HEK293 (cell line): ENCODE results near the gene LPIN1.
"Not testable (repeated sequence)": the region's sequence is repeated elsewhere in the genome, so short reads cannot be mapped to it uniquely, and the experiment has no call there.

Experiments used
- CTCF ChIA-PET: fragments of 350-600 bp; formaldehyde crosslinking; extraction: SDS; loops from one replicate; lab custom pipeline; 2021; ENCODE audit warnings: antibody characterized with exemption; lab: Yijun Ruan, JAX
- POLR2A ChIA-PET: fragments of 300-600 bp; formaldehyde crosslinking; extraction: SDS; loops from one replicate; lab custom pipeline; 2020; ENCODE audit warnings: antibody characterized with exemption, inconsistent platforms; lab: Yijun Ruan, JAX
- H3K27ac ChIP-seq: fragments of 200-500 bp; sonication (Bioruptor generic); 2 replicates; pipeline ENCODE4 v1.5.1; 2014; ENCODE audit warnings: low read depth, low read length, control low read depth, inconsistent platforms; ENCODE audit errors: extremely low read depth
- H3K36me3 ChIP-seq, 2 experiments: fragments of 200-500 bp in 1 of 2; sonication (Bioruptor generic) in 1 of 2; 1 replicate in 1 of 2; 2 replicates in 1 of 2; pipeline ENCODE4 v1.5.1; 2014 to 2017; ENCODE audit warnings: inconsistent platforms in 2 of 2, low read length in 2 of 2; ENCODE audit not compliant: control insufficient read depth in 2 of 2, insufficient read depth in 1 of 2
- H3K4me1 ChIP-seq: fragments of 200-500 bp; sonication (Bioruptor generic); 2 replicates; pipeline ENCODE4 v1.5.1; 2014; ENCODE audit warnings: mild to moderate bottlenecking, low read length, inconsistent platforms; ENCODE audit not compliant: control insufficient read depth, insufficient read depth
- H3K4me3 ChIP-seq: 2 replicates; pipeline ENCODE4 v1.5.1; 2011; ENCODE audit warnings: low read depth, mild to moderate bottlenecking, control low read depth, low read length, moderate library complexity
- H3K9me3 ChIP-seq: fragments of 200-500 bp; sonication (Bioruptor generic); 2 replicates; pipeline ENCODE4 v1.5.1; 2014; ENCODE audit warnings: low read depth, low read length, inconsistent platforms; ENCODE audit not compliant: control insufficient read depth, insufficient read depth
- CTCF ChIP-seq: fragments of 450-650 bp; formaldehyde crosslinking; IDR thresholded peaks from 2 replicates; pipeline ENCODE4 v1.5.1; 2016; ENCODE audit warnings: missing biosample characterization, missing genetic modification characterization
- HOXA7 ChIP-seq: sonication (generic); formaldehyde crosslinking; IDR thresholded peaks from 2 replicates; pipeline ENCODE4 v1.8.1; 2022; ENCODE audit warnings: missing genetic modification reagents, borderline replicate concordance
- OVOL3 ChIP-seq: fragments of 450-650 bp; formaldehyde crosslinking; IDR thresholded peaks from 2 replicates; pipeline ENCODE4 v1.5.1; 2016; ENCODE audit warnings: missing biosample characterization, missing genetic modification characterization
- SCRT1 ChIP-seq: fragments of 450-650 bp; formaldehyde crosslinking; IDR thresholded peaks from 2 replicates; pipeline ENCODE4 v1.5.1; 2016; ENCODE audit warnings: missing biosample characterization, missing genetic modification characterization, borderline replicate concordance
- SCRT2 ChIP-seq: fragments of 450-650 bp; formaldehyde crosslinking; IDR thresholded peaks from 2 replicates; pipeline ENCODE4 v1.5.1; 2016; ENCODE audit warnings: missing biosample characterization, missing genetic modification characterization
- ZNF146 ChIP-seq: fragments of 450-650 bp; formaldehyde crosslinking; IDR thresholded peaks from 2 replicates; pipeline ENCODE4 v1.5.1; 2016; ENCODE audit warnings: missing biosample characterization, missing genetic modification characterization
- ZNF248 ChIP-seq: fragments of 450-650 bp; formaldehyde crosslinking; IDR thresholded peaks from 2 replicates; pipeline ENCODE4 v1.5.1; 2017; ENCODE audit warnings: missing biosample characterization, missing genetic modification characterization
- ZNF488 ChIP-seq: fragments of 450-650 bp; formaldehyde crosslinking; IDR thresholded peaks from 2 replicates; pipeline ENCODE4 v1.5.1; 2016; ENCODE audit warnings: missing biosample characterization, missing genetic modification characterization
- ZNF639 ChIP-seq: fragments of 450-650 bp; formaldehyde crosslinking; IDR thresholded peaks from 2 replicates; pipeline ENCODE4 v1.5.1; 2016; ENCODE audit warnings: missing biosample characterization, missing genetic modification characterization
- ZNF704 ChIP-seq: fragments of 450-650 bp; formaldehyde crosslinking; IDR thresholded peaks from 2 replicates; pipeline ENCODE4 v1.5.1; 2016; ENCODE audit warnings: missing biosample characterization, missing genetic modification characterization

Gene LPIN1

GRCh38 chr2:11737852-11738251 lies 8.6 kb upstream of the LPIN1 start:
- not testable (repeated sequence) for H3K4me3 ChIP-seq, H3K9me3 ChIP-seq, H3K4me1 ChIP-seq, H3K27ac ChIP-seq, H3K36me3 ChIP-seq
- ChIA-PET POLR2A (interaction anchor here (1.8 kb wide), 1 partner anchor 9 kb away, joined by 5 read pairs; the partner anchor contains the start of gene LPIN1), CTCF (interaction anchor here (1.0 to 1.8 kb wide), 9 partner anchors 9 to 50 kb away, joined by 3 to 44 read pairs (median 4); no protein-coding TSS in a partner anchor)
- TF ChIP-seq ZNF146: peak; percentile 53; the same call in 1 of the 2 replicates

- Histone ChIP-seq H3K27ac (no peak overlapping the region), H3K36me3 (no peaks in the 10 kb centered on the region), H3K9me3 (no peaks in the 10 kb centered on the region), H3K4me3 (no peak overlapping the region), H3K4me1 (no peaks in the 10 kb centered on the region)
- ChIA-PET CTCF (interaction anchor here (0.7 to 3.4 kb wide), 15 partner anchors 8 to 1268 kb away, joined by 3 to 44 read pairs (median 4); no protein-coding TSS in a partner anchor), POLR2A (interaction anchor here (1.8 kb wide), 1 partner anchor 8 kb away, joined by 5 read pairs; the partner anchor contains the start of gene LPIN1)
- TF ChIP-seq CTCF (peak; percentile 74), SCRT2 (tag by site-specific recombination) (peak; percentile 66), ZNF704 (no peak)
Measured at GRCh38 chr2:11738589-11739436, 7.6 kb upstream of the LPIN1 start.

- Histone ChIP-seq H3K36me3 (no peaks in the 10 kb centered on the region), H3K9me3 (no peaks in the 10 kb centered on the region), H3K27ac (no peak overlapping the region), H3K4me3 (no peak overlapping the region), H3K4me1 (0 out of 2 replicates have a peak, but pooled peaks cover 2% of the 10 kb centered on the region)
- POLR2A ChIA-PET: interaction anchor here (1.4 to 1.8 kb wide), 2 partner anchors 10 to 13 kb away, joined by 3 to 4 read pairs; no protein-coding TSS in a partner anchor
- no peak for TF ChIP-seq ZNF248 (tag by site-specific recombination)
- TF ChIP-seq SCRT2 (tag by site-specific recombination): peak; percentile 87
- peak; percentile 42; the same call in 1 of the 2 replicates for TF ChIP-seq SCRT1 (tag by site-specific recombination)
- CTCF ChIA-PET: interaction anchor here (0.7 to 3.4 kb wide), 5 partner anchors 12 to 51 kb away, joined by 3 to 23 read pairs (median 3); no protein-coding TSS in a partner anchor
Measured at GRCh38 chr2:11740723-11741122, 5.7 kb upstream of the LPIN1 start.

GRCh38 chr2:11742317-11742701 lies 4.1 kb upstream of the LPIN1 start:
- H3K9me3 ChIP-seq: no peaks in the 10 kb centered on the region

More at GRCh38 chr2:11742317-11742701, 4.1 kb upstream of the LPIN1 start:
- Histone ChIP-seq H3K36me3 (no peaks in the 10 kb centered on the region), H3K4me3 (no peak overlapping the region), H3K4me1 (0 out of 2 replicates have a peak, but pooled peaks cover 2% of the 10 kb centered on the region), H3K27ac (no peak overlapping the region)
- CTCF ChIA-PET: interaction anchor here (0.7 to 2.4 kb wide), 5 partner anchors 8 to 54 kb away, joined by 3 to 10 read pairs (median 4); no protein-coding TSS in a partner anchor
- POLR2A ChIA-PET: interaction anchor here (1.8 kb wide), 1 partner anchor 12 kb away, joined by 4 read pairs; no protein-coding TSS in a partner anchor
- TF ChIP-seq OVOL3 (tag by site-specific recombination) (no peak), ZNF639 (tag by site-specific recombination) (no peak), HOXA7 (CRISPR knock-in tag) (no peak), ZNF488 (no peak)
